Activated naive CD4-positive, alpha-beta T cell treated with Interleukin-2 at 50 U/mL for 16 hours (primary cell): ENCODE measurements around the gene ANKRD39.
"Not testable (repeated sequence)": the region's sequence is repeated elsewhere in the genome, so short reads cannot be mapped to it uniquely, and the experiment has no call there.

Source experiments
- DNase-seq: peaks from one replicate; pipeline ENCODE4 v3.0.0-alpha.2; 2020

Gene ANKRD39

DNA sequence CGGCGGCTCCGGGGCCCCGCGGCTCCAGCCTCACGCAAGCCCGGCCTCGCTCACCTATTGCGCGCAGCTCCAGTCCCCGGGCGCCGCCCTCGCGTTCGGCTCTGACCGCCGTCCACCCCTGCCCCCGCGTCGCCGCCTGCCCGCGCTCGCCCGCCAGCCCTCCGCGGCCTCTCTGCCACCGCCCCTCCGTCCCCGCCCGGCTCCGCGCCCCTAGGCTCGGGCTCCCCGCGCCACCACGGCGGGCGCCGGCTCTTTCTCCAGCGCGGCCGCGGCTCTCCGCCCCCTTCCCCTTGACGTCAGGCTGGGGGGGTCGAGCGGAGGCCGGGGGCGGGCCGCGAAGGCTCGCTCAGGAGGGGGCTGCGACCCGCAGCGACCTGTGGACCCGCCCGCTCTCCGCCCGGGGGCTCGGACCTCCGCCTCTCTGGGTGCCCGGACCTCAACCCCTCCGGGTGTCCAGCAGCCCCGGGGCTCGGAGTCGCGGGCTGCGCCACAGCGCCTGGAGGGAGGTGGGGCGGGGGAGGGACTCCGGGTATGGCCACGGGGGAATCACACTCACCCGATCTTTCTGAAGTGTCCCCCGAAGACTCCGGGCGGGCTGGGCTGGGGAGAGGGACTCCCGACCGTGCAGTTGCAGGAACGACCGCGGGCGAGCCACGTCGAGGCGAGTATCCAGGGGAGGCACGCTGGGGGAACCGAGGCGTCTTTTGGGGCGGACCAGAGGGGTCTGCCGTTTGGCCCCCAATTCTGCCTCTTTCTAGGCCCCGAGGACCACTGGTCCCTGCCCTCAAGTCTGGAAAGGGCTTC lies 12.2 kb upstream of the ANKRD39 start, which contains the start of gene SEMA4C:
Gene SEMA4C (minus strand): TSS at position 259 of the 804 bp plus-strand sequence. CDS start 2,194 bp downstream, outside the sequence.
- DNase-seq: peak; percentile 61

DNA sequence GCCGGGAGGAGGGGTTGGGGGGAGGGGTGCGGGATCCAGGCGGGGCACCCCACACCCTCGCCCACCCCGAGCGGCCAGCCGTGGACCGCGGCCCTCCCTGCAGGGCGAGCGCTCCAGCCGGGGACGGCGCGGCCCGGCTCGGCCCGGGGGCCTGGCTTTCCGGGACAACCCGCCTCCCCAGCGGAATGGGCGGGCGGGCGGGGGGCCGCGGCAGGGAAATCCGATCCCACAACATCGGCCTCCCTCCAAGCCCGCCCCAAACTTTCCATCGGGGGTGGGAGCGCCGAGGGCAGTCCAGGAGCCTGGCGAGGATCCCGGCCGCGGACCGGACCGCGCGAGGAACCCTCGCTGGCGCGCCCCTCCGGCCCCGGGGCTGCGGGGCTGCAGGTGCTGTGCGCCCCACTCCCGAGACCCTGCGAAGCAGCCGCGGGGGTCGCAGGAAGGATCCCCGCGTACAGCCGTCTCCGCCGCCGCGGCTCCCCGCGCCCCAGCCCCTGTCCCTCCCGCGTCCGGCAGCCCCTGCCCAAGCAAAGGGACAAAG lies 11.5 kb upstream of the ANKRD39 start:
- DNase-seq: no peak

GRCh38 chr2:96868555-96869280 lies 10.9 kb upstream of the ANKRD39 start:
- peak; percentile 63 for DNase-seq

GRCh38 chr2:96867756-96868554 lies 10.1 kb upstream of the ANKRD39 start:
- DNase-seq: peak; percentile 39

GRCh38 chr2:96866986-96867755 lies 9.4 kb upstream of the ANKRD39 start:
- no peak for DNase-seq

GRCh38 chr2:96866586-96866985 lies 8.8 kb upstream of the ANKRD39 start:
- no peak for DNase-seq

DNA sequence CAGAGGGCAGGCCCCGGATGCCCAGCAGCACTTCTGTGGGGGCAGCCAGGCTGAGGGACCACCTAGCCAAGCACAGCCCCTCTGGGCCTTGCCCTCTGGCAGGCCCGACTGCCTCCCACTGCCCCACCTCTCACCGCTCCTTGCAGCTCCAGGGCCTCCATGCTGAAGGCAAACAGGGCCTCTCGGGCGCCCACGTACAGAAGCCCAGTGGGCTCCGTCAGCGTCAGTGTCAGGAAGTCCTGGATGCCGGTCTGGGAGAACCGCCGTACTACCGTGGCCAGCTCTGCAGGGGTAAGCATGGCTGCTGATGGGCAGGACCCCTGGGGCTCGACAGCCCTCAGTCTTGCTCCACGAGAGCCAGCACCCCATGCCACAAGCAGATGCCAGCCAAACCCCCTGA lies 8.3 kb upstream of the ANKRD39 start:
- DNase-seq: no peak

DNA sequence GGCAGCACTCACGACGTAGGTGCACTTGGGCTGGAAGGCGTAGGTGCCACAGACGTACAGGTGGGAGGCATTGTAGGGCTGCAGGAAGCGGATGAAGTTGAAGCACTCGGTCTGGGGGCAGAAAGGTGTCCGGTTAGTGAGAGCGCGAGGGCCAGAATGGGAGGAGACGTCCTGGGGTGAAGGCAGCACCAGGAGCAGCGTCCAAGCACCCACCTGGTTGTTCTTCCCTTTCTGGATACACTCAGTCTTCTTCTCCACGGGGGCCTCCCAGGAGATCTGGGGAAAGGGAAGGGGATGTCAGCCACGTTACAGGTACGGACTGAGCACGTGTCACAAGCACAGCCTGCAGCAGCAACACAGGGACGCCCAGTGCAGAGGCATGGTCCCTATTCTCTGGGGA lies 7.8 kb upstream of the ANKRD39 start:
- DNase-seq: no peak

GRCh38 chr2:96864343-96865091 lies 6.7 kb upstream of the ANKRD39 start:
- no peak for DNase-seq

DNA sequence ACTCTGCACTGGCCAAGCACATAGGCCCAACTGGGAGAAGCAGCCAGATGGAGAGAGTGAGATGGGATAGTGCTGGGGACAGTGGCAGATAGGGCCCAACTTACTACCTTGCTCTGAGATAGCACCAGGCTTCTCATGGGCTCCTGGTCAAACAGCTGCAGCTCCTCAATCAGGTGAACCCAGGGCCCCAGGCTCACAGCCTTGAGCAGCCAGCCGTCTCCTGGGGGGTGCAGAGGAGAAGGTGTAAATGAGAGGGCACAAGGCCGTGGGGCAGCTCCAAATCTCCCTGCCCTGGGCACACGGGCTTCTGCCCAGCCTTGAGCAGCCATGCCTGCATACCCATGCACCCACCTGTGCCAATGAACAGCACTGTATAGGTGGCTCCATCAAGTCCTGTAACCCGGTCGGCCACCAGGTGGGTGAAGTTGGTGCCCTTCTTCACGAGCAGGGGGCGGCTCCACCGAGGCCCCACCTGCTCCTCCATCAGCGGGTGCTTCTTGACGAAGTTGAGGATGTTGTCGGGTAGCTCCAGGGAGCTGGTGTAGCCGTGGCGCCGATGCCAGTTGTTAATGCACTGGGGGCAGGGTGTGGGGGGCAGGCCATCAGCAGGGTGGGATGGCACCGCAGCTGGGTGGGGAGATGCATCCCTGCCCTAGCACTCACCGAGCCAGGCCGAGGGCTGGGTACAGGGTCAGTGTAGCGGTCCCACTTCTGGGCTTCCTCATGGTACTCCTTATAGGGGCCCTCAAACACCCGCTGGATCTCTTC lies 5.9 kb upstream of the ANKRD39 start:
- DNase-seq: no peak

DNA sequence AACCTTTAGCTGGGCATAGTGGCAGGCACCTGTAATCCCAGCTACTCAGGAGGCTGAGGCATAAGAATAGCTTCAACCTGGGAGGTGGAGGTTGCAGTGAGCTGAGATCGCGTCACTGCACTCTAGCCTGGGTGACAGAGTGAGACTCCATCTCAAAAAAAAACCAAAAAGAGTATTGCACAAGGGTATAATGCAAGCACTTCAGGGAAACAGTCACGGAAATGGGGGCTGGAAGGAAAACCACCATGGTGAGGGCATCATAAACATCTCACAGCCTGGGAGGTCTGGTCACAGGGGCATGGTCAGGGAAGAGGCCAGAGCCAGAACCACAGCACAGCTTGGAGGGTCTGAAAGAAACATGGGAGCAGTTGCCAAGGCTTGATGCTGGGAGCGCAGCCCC lies 5.2 kb upstream of the ANKRD39 start:
- DNase-seq: not testable (repeated sequence)

GRCh38 chr2:96861074-96861473 lies 3.3 kb upstream of the ANKRD39 start:
- no peak for DNase-seq

DNA sequence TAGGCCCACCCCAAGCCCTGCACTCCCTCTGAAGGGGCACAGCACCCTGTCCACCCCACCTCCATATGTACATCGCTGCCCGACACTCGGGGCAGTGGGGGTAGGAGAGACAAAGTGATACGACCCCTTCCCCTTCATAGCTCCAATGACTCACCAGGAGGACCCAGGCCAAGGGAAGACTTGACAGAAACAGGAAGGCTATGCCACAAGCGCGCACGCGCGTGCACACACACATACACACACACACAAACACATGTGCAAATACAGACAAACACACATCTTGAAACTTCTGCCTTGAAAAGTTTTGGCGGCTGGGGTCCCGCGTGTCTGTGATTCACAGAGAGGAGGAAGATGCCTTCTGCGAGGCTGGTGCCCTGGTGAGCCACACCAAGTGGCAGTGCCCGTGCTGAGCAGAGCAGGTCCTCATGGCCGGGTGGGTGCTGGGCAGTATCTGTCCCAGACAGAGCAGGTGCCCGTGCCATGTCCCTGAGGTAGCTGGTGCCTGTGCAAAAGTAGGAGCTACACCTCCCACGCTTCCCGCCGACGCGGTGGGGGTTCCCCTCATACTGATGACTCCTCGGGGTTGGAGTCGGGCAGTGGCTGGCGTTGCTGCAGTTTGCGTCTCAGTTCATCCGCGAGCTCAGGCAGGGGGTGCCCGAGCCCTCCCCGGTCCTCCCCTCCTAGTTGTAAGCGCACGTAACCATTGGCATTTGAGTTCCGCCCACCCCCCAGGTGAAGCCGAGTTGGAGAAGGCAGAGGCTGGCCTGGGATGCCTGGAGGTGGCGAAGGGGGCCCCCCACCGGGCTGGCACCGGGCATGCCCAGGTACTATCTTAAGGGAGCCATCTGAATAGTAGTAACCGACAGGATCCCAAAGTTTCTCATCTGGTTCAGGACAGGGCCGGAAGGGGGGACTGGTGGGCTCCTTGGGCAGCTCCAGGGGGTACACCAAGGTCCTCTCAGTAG lies 2.5 kb upstream of the ANKRD39 start:
- DNase-seq: peak; percentile 63

GRCh38 chr2:96859681-96860064 lies 1.9 kb upstream of the ANKRD39 start:
- no peak for DNase-seq

GRCh38 chr2:96859099-96859649 lies 1.4 kb upstream of the ANKRD39 start:
- DNase-seq: no peak

DNA sequence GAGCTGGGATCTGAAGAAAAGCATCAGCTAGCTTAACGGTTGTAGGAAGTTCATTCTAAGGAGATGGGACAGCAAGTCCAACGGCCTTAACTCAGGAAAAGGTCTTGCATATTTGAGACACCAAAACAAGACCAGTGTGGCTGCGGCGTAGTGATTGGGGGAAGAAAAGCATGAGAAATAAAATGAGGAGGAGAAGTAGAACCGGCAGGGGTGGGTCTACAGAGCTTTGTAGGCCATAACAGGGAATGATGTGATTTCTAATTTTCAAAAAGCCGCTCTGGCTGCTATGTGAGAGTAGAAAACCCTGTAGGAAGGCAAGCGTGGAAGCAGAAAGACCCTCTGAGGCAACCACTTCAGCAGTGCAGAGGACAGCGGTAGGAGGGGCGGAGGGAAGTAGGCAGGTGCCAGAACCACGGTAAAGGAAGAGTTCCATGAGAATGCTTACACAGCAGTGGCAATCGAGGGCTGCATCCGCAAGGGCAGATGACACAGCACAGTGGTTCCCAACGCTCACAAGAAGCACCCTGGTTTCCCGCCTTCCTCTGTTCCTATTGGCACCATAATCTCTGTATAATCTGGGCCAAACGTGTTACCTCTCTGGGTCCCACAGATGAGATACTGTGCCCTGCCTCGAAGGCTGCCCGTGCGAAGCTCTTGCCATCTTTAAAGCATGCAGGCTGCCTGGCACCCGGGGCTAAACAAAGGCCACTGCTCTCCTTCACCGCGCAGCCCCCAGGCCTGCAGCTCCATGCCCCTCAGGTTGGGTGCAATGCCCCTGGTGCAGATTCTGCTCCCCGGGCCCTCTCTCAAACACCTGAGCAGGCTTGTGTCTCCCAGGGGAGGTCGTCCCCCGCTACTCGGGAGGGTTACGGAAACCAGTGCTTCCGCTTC lies 795 bp downstream of the ANKRD39 start:
- peak; percentile 43 for DNase-seq

GRCh38 chr2:96853321-96853720 lies 4.5 kb downstream of the ANKRD39 start:
- DNase-seq: no peak

DNA sequence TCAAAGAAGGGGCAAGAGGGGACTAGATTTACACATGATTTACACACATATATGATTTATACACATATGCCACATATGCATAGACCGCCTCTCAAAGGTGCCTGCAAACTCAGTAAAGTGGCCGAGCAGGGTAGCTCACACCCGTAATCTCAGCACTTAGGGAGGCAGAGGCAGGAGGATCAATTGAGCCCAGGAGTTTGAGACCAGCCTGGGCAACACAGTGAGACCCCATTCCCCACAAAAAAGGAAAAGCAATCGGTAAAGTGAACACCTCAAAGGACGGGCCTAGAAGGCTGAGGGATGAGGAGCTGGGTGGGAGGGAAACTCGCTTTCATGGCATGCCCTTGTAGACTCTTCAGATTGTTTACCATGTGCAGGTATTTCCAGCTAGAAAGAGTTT lies 5.1 kb downstream of the ANKRD39 start:
- no peak for DNase-seq
